AG10803 (cell line): Measurements from ENCODE around the gene SLIT2.

Source experiments
- DNase-seq: peaks from one replicate; pipeline ENCODE4 v3.0.0; 2010; ENCODE audit warnings: low read depth
- H3K4me3 ChIP-seq: 2 replicates; pipeline ENCODE4 v1.5.1; 2011; ENCODE audit warnings: mild to moderate bottlenecking, low read length, control low read depth
- TF ChIP-seq, protein P1 (sequence below): conservative IDR thresholded peaks from 2 replicates; pipeline ENCODE4 v1.5.1; 2011; ENCODE audit warnings: mild to moderate bottlenecking, low read length, control low read depth, inconsistent platforms

SLIT2 gene

DNA sequence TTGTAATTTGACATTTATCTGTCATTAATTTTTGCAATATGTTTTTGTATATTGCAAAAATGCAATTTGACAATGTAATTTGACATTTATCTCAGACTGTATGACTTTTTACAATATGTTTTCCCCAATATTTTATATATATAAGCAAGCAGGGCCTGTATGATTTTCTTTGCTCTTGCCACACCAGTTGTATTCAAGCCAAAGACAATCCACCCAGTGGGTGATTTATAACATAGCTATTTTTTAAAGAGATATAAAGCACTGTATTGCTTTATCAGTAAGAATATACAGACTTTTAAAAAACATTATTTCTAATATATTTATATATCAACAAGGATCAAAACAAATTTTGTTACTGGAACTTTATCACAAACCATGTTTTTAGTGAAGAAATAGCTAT is 47.3 kb downstream of the SLIT2 start:
- no peak overlapping the region for H3K4me3 ChIP-seq
- TF ChIP-seq, protein P1, sequence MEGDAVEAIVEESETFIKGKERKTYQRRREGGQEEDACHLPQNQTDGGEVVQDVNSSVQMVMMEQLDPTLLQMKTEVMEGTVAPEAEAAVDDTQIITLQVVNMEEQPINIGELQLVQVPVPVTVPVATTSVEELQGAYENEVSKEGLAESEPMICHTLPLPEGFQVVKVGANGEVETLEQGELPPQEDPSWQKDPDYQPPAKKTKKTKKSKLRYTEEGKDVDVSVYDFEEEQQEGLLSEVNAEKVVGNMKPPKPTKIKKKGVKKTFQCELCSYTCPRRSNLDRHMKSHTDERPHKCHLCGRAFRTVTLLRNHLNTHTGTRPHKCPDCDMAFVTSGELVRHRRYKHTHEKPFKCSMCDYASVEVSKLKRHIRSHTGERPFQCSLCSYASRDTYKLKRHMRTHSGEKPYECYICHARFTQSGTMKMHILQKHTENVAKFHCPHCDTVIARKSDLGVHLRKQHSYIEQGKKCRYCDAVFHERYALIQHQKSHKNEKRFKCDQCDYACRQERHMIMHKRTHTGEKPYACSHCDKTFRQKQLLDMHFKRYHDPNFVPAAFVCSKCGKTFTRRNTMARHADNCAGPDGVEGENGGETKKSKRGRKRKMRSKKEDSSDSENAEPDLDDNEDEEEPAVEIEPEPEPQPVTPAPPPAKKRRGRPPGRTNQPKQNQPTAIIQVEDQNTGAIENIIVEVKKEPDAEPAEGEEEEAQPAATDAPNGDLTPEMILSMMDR = no peak

DNA sequence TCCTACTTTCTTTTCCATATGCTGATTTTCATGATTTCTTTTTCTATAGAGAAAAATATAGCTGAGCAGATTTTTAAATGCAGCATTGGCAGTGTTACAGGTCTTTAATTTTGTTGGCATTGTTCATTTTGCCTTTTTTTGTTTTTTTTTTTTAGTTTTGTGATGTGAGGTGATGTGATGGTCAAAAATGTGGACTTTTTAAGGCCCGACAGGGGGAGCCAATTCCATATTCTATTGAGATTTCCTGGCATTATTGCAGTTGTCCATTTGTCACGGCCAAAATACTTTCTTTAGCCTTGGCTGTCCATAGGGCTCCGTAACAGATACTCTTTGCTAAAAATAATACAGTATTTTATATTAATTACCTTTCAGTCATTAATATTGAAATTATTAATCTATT is 47.8 kb downstream of the SLIT2 start:
- DNase-seq = peak; percentile 41
- H3K4me3 ChIP-seq = no peak overlapping the region
- TF ChIP-seq, protein P1 = peak; percentile 54

More for the DNA sequence above, 47.3 kb downstream of the SLIT2 start:
- DNase-seq = no peak

GRCh38 chr4:20301161-20301560 is 49.5 kb downstream of the SLIT2 start:
- DNase-seq = no peak
- TF ChIP-seq, protein P1 = no peak
- no peak overlapping the region for H3K4me3 ChIP-seq
